OCI-LY7 (cell line): ENCODE results near the gene PLXNB1. TPM values are rescaled to one million over a fixed set of nuclear protein-coding genes. Genes with fewer than 3 reads are reported as not detected.

Source experiments
- BruUV-seq: library from RNA; stranded (reverse); fragments of 400-500 nt; replicated peaks from 2 replicates; lab custom pipeline; 2021; lab: Mats Ljungman, UMichigan
- CTCF ChIA-PET: fragments of 300-600 bp; sonication (Branson Sonifier 250); formaldehyde crosslinking; loops from one replicate; lab custom pipeline; 2022; ENCODE audit warnings: antibody characterized with exemption; ENCODE audit not compliant: unreplicated experiment; lab: Charles Lee
- POLR2A ChIA-PET: fragments of 300-600 bp; sonication (Branson Sonifier 250); formaldehyde crosslinking; loops from one replicate; lab custom pipeline; 2022; ENCODE audit warnings: antibody characterized with exemption; lab: Charles Lee
- DNase-seq: peaks from one replicate; pipeline ENCODE4 v3.0.0-alpha.2; 2015; ENCODE audit warnings: low spot score
- H2AFZ ChIP-seq: fragments of 200-600 bp; sonication (generic), shearing (Covaris generic); 2 replicates; pipeline ENCODE4 v1.6.1; 2014; ENCODE audit warnings: mild to moderate bottlenecking, antibody characterized with exemption, low read length, moderate library complexity
- H3K27ac ChIP-seq: fragments of 200-600 bp; sonication (generic); 2 replicates; pipeline ENCODE4 v1.5.1; 2014; ENCODE audit warnings: mixed run types, low read depth, mild to moderate bottlenecking, moderate library complexity, low read length, inconsistent platforms; ENCODE audit not compliant: poor library complexity, severe bottlenecking
- H3K36me3 ChIP-seq: fragments of 200-600 bp; sonication (generic); 2 replicates; pipeline ENCODE4 v1.6.1; 2014; ENCODE audit warnings: mild to moderate bottlenecking, antibody characterized with exemption, low read length, moderate library complexity, mixed read lengths; ENCODE audit not compliant: insufficient read depth
- H3K4me1 ChIP-seq: fragments of 200-600 bp; sonication (generic); 2 replicates; pipeline ENCODE4 v1.5.1; 2014; ENCODE audit warnings: mild to moderate bottlenecking, low read length; ENCODE audit not compliant: insufficient read depth, poor library complexity, severe bottlenecking
- H3K4me2 ChIP-seq: fragments of 200-600 bp; sonication (generic); 2 replicates; pipeline ENCODE4 v1.6.1; 2014; ENCODE audit warnings: mild to moderate bottlenecking, low read length
- H3K4me3 ChIP-seq: fragments of 200-600 bp; sonication (generic); 2 replicates; pipeline ENCODE4 v1.5.1; 2014; ENCODE audit warnings: mild to moderate bottlenecking, low read depth, low read length; ENCODE audit not compliant: poor library complexity, severe bottlenecking
- H3K79me2 ChIP-seq: fragments of 200-600 bp; sonication (generic); 2 replicates; pipeline ENCODE4 v1.6.1; 2016; ENCODE audit warnings: low read depth, mild to moderate bottlenecking, low read length, moderate library complexity, mixed read lengths; ENCODE audit not compliant: insufficient read depth
- H3K9me2 ChIP-seq: fragments of 200-600 bp; sonication (generic); 2 replicates; pipeline ENCODE4 v1.6.1; 2016; ENCODE audit warnings: mild to moderate bottlenecking, low read length, mixed read lengths; ENCODE audit not compliant: insufficient read depth
- H3K9me3 ChIP-seq: fragments of 200-600 bp; sonication (generic); 2 replicates; pipeline ENCODE4 v1.6.1; 2014; ENCODE audit warnings: mild to moderate bottlenecking, mixed run types, low read length, mixed read lengths
- H4K20me1 ChIP-seq: fragments of 200-600 bp; sonication (generic); 2 replicates; pipeline ENCODE4 v1.6.1; 2014; ENCODE audit warnings: mild to moderate bottlenecking, antibody characterized with exemption, low read length, moderate library complexity, mixed read lengths; ENCODE audit not compliant: insufficient read depth
- CTCF ChIP-seq: fragments of 200-600 bp; sonication (generic); conservative IDR thresholded peaks from 2 replicates; pipeline ENCODE4 v1.5.1; 2014; ENCODE audit warnings: mild to moderate bottlenecking, antibody characterized with exemption, low read length, moderate library complexity, mixed read lengths
- EZH2phosphoT487 ChIP-seq: fragments of 200-600 bp; sonication (generic); IDR thresholded peaks from 2 replicates; pipeline ENCODE4 v1.6.1; 2018; ENCODE audit warnings: low read depth, borderline replicate concordance, mild to moderate bottlenecking, mixed run types, antibody characterized with exemption, low read length, moderate library complexity, mixed read lengths
- intact Hi-C: fragments of 100-400 bp; cut with micrococcal nuclease; formaldehyde crosslinking; loops from one replicate; pipeline ENCODE4 v1.10.0; 2022; ENCODE audit not compliant: unreplicated experiment
- total RNA-seq, 2 experiments: library from RNA; depleted of rRNA in 1 of 2; stranded (reverse); fragments of >200 nt in 1 of 2; shearing (Covaris generic) in 1 of 2; gene quantifications; 2 replicates each; pipeline ENCODE4 v1.2.3, GENCODE V29; 2014 to 2022

The PLXNB1 gene
- total RNA-seq, 2 experiments from 2014 or later = 4.4 to 6.4 TPM

DNA sequence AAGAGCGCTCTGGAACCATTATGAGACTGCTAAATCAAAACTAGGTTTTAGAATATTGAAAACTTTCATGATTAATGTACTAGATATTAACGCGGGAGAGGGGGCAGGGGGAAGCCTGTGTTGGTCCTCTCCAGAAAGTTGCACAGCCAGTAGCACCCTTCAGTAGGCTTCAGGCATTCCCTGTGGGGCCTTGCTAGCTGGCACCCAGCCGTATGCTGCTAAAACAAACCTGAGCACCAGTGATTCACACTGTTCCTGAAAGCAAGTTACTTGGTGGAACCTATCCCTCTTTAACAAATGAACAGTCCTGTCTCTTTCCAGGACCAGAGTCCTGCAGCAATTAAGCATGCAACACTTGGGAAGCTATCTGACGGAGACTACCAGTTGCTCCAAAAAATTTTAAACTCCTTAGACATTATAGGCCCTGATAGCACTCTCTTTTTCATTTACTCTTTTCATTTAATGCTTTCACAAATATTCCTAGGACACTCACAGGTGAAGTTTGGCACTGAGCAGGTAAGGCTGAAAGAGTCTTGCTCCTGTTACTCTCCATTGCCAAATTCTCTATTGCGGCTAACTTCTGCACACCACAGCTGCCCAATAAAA is 15.5 kb upstream of the PLXNB1 start:
- BruUV-seq = no TSS peak
- peaks cover 59% of the 10 kb centered on the region for H3K79me2 ChIP-seq
- CTCF ChIA-PET = interaction anchor here (0.9 to 3.2 kb wide), 2 partner anchors 8 to 10 kb away, joined by 3 to 22 read pairs; no protein-coding TSS in a partner anchor

GRCh38 chr3:48441940-48442339 is 12.1 kb upstream of the PLXNB1 start:
- H2AFZ ChIP-seq = no peak overlapping the region
- H4K20me1 ChIP-seq = peaks cover 11% of the 10 kb centered on the region
- no peak for TF ChIP-seq EZH2phosphoT487
- CTCF ChIA-PET = no interaction called here
- H3K9me2 ChIP-seq = no peaks in the 10 kb centered on the region
- intact Hi-C loops = loop anchor here (2.0 to 10.0 kb wide), 3 partner anchors 31 to 357 kb away; partner anchors contain the start of gene SLC26A6
- DNase-seq = no peak
- H3K9me3 ChIP-seq = no peaks in the 10 kb centered on the region
- peak overlapping the region; percentile 80 for H3K4me2 ChIP-seq
- no TSS peak for BruUV-seq
- H3K27ac ChIP-seq = peak overlapping the region; percentile 20
- peaks cover 46% of the 10 kb centered on the region for H3K36me3 ChIP-seq
- peaks cover 43% of the 10 kb centered on the region for H3K4me1 ChIP-seq
- H3K4me3 ChIP-seq = peak overlapping the region; percentile 98
- peaks cover 53% of the 10 kb centered on the region for H3K79me2 ChIP-seq
- POLR2A ChIA-PET = interaction anchor here (1.2 kb wide), 2 partner anchors 12 to 107 kb away, joined by 3 to 4 read pairs; no protein-coding TSS in a partner anchor

More for the DNA sequence above, 15.5 kb upstream of the PLXNB1 start:
- no peaks in the 10 kb centered on the region for H3K9me3 ChIP-seq
- DNase-seq = no peak
- H3K4me3 ChIP-seq = peak overlapping the region; percentile 92
- peak overlapping the region; percentile 98 for H3K4me2 ChIP-seq
- TF ChIP-seq EZH2phosphoT487 (no peak), CTCF (no peak)
- H3K36me3 ChIP-seq = peaks cover 58% of the 10 kb centered on the region
- peak overlapping the region; percentile 13 for H3K27ac ChIP-seq
- POLR2A ChIA-PET = interaction anchor here (0.6 to 1.7 kb wide), 6 partner anchors 10 to 454 kb away, joined by 3 to 7 read pairs (median 4); no protein-coding TSS in a partner anchor
- no peaks in the 10 kb centered on the region for H3K9me2 ChIP-seq
- intact Hi-C loops = loop anchor here (10.0 kb wide), 2 partner anchors 189 to 361 kb away; partner anchors contain the start of gene SLC26A6
- peaks cover 35% of the 10 kb centered on the region for H3K4me1 ChIP-seq
- peaks cover 11% of the 10 kb centered on the region for H4K20me1 ChIP-seq
- H2AFZ ChIP-seq = no peak overlapping the region

DNA sequence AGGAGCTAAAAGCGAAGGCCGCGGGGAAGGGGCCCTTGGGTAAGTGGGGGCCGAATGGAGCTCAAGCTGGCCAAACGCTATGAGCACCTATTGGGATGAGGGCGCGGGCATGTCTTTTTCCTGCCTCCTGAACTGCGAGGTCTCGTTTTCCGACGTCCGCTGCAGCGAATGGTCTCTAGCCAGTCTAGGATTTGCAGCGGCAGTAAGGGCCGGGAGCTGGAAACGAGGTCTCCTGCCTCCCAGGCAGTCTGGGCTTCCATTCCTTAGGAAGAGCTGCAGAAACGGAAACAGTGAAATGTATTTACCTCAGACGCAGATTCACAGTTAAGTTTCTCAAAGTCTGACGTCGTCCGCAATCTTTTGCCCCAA is 10.7 kb upstream of the PLXNB1 start:
- DNase-seq = peak; percentile 22
- no peaks in the 10 kb centered on the region for H3K9me3 ChIP-seq
- H3K4me3 ChIP-seq = peak overlapping the region; percentile 98
- H4K20me1 ChIP-seq = peaks cover 14% of the 10 kb centered on the region
- H3K4me1 ChIP-seq = peaks cover 53% of the 10 kb centered on the region
- peaks cover 43% of the 10 kb centered on the region for H3K36me3 ChIP-seq
- H2AFZ ChIP-seq = peak overlapping the region; percentile 11; the same call in 1 of the 2 replicates
- TSS peak; percentile 76 for BruUV-seq
- POLR2A ChIA-PET = interaction anchor here (0.5 to 2.4 kb wide), 7 partner anchors 11 to 116 kb away, joined by 3 to 16 read pairs (median 5); partner anchors contain the start of gene PFKFB4
- peaks cover 45% of the 10 kb centered on the region for H3K79me2 ChIP-seq
- intact Hi-C loops = loop anchor here (2.0 to 10.0 kb wide), 3 partner anchors 32 to 356 kb away; partner anchors contain the start of gene SLC26A6
- no peak for TF ChIP-seq EZH2phosphoT487
- TF ChIP-seq CTCF = no peak
- CTCF ChIA-PET = no interaction called here
- peak overlapping the region; percentile 80 for H3K4me2 ChIP-seq
- H3K9me2 ChIP-seq = no peaks in the 10 kb centered on the region
- peak overlapping the region; percentile 77 for H3K27ac ChIP-seq
